Stimulated activated CD4-positive, alpha-beta T cell treated with anti-CD3 and anti-CD28 coated beads, Interleukin-2, amount 100 ng/mL, for 24 hours (primary cell): ENCODE results near the gene IFI27L1.

Experiments
- DNase-seq, 2 donors: peaks; one replicate each; pipeline ENCODE4 v3.0.0-alpha.2; 2020

The IFI27L1 gene, protein sequence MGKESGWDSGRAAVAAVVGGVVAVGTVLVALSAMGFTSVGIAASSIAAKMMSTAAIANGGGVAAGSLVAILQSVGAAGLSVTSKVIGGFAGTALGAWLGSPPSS

DNA sequence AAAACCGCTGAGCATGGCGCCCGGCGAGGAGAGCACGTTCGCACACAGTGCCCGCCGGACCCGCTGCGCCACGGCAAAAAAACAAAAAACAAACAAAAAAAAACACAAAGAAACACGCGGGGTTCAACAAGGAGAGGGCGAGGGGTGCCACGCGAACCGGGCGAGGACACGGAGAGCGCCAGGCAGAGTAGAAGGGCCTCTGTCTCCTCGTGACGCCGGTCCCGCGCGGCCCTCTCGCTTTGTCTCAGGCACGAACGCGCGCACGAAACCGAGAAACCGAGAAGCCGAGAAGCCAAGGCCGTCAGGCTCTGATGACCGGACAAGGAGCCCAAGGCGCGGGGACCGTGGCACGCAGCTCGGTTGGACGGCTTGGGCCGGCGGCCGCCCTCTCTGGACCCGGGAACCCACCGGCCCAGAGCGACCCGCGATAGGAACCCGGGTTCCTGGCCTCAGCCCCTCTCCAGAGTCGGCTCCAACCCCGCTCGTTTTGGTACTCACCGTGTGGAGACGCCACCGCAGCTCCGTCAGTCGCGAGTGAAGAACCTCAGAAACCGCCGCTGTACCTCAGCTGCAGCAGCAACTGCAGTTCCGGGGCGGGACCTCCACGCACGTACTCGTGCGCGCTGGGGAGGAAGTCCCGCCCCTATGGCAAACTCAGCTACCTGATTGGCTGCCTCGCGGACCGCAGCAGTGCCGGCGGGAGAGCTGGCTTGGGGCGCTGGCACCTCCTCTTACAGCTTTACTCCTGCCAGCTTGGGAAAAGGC is at the start of gene IFI27L1, which contains the start of gene DDX24:
IFI27L1 (plus strand) TSS at position 690 of the 765 bp plus-strand sequence. CDS start 15,628 bp downstream, outside the sequence.
DDX24 (minus strand) TSS at position 582 of the 765 bp plus-strand sequence. CDS start 1,460 bp downstream, outside the sequence.
- DNase-seq = peak; percentile 97 to 98

GRCh38 chr14:94031883-94032279 is 49.2 kb upstream of the IFI27L1 start:
- DNase-seq = no peak

GRCh38 chr14:94034886-94035285 is 46.2 kb upstream of the IFI27L1 start:
- DNase-seq = no peak

- DNase-seq = peak; percentile 83 to 85
Observed at GRCh38 chr14:94036313-94037167, 44.6 kb upstream of the IFI27L1 start.

GRCh38 chr14:94037954-94038353 is 43.2 kb upstream of the IFI27L1 start:
- DNase-seq = no peak

GRCh38 chr14:94038510-94038909 is 42.6 kb upstream of the IFI27L1 start:
- no peak for DNase-seq

DNA sequence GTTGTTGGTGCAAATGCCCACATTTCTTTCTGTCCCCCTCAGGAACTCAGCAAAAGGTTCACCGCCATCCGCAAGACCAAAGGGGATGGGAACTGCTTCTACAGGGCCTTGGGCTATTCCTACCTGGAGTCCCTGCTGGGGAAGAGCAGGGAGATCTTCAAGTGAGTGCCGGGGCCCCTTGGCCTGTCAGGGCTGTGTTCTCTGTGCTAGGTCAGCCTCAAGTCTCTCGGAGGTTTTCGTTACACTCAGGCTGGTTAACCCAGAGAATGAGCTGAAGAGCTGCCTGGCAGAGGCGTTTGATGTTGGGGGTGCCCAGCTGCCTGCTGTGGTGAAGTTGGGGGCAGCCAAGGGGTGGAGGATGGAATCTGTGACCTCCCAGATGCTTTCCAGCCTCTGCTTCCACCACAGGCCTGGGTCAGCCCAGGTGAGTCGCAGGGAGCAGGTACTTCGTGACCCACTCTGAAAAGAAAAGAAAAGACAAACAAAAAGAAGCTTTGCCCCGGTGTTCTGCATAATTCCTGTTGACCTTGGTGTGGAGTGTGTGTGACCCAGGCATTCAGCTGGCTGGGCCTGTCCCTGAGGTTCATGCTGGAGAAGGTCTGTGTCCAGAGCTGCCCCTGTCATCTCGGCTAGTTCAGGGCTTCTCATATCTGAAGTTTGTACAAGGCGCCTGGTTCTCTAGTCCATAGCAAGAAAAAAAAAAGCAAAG is 42.0 kb upstream of the IFI27L1 start:
- no peak for DNase-seq

- no peak for DNase-seq
Observed at GRCh38 chr14:94040247-94040646, 40.9 kb upstream of the IFI27L1 start.

DNA sequence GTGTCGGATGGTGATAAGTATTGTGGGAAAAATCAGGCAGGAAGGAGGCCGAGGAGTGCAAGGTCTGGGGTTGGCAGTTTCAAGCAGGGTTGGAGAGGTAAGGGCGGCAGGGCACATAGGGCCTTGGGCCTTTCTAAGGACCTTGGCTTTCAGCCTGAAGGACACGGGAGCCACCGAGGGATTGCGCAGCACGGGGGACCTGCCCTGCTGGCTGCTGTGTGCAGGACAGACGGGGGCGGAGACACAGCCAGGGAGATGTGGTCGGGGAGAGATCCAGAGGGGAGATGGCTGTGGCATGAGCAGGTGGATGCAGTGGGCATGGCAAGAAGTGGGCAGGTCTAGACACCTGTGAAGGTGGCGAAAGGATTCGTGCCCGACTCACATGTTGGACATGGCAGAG is 40.3 kb upstream of the IFI27L1 start:
- no peak for DNase-seq

DNA sequence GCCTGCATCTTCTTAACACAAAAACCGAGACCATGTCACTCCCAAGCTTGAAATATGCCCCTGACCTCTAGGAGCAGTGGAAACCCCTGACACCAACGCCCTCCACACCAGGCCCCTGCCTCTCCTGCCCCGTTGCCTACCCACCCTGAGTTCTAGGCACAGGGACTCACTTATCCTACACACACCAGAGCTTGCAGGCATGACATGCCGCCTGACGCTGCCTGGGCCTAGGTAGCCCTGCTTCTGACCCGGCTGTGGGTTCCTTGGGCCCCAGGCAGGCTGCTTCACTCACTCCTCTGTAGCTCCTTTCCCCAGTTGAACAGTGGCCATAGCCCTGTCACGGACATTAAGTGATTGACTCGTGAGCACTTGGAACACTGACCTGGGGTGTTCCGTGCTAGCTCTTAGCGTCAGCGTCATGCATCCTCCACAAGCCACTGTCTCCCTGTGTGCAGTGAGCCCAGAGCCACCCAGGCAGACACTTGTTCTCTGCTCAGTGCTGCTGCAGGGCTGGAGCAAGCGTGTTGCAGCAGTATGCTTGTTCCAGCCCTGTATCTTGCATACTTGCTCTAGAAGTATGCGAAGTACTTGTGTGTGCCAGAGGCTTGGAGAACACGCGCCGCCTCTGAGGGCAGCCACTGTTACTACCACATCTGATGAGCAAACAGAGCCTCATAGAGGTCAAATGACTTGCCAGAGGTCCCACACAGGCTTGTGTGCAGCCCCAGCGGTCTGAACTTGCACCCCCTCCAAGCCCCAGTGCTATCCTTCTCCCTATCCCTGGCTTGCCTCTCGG is 39.4 kb upstream of the IFI27L1 start:
- no peak for DNase-seq

DNA sequence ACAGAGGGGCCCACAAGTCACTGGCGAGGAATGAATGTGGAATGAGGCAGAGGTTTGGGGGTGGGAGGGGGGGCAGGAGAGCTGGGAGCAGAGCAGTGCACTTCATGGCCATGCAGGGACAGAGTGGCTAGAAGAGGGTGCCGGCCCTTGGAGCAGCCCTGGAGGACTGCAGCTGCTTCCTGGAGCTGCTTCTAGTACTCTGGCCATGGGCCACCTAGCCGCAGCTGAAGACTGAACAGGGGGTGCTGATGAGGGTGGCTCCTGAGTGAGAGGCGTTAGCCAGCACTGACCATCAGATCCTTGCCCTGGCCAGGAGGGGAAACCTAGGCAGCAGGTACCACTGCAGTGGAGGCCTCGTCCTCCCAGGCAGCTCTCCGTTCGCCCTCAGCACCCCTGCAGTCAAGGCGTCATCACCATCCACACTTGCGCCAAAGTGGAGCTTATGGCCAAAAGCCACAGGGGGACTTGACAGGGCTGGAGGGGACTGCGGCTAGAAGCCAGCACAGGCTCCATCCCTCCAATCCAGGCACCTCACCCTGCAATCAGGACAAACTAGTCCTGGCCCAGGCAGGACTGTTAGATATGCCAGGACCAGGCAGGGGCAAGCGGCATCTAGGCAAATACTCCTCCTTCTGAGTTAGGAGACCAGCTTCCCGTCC is 38.5 kb upstream of the IFI27L1 start:
- no peak for DNase-seq

DNA sequence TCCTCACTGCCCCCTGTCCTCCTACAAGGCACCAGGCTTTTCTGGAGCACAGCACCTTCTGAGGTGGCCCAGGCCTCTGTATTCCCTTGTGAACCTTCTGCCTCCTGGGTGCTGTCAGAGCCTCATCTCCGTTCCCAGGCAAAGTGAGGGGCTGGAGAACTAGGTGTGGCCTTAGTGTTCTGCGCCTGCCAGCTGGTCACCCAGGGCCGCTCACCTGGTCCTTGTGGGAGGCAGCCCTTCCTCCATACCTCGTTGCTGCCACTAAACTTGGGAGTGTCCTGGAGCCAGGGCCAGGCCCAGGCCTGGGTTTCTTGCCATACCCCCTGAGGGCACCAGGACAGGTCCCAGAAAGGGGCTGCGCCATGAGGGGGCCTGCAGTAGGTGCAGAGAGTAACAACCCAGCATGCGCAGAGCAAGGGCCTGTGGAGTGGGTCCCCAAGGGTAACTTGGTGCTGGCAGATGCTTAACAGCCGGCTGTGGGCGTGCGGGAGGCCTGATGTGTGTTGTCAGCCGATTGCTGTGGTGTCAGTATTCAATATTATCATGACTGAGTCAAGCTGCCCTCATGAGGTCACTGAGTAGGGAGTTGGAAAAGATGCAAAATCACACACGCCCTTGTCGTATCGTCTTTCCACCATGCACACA is 37.9 kb upstream of the IFI27L1 start:
- DNase-seq = no peak

DNA sequence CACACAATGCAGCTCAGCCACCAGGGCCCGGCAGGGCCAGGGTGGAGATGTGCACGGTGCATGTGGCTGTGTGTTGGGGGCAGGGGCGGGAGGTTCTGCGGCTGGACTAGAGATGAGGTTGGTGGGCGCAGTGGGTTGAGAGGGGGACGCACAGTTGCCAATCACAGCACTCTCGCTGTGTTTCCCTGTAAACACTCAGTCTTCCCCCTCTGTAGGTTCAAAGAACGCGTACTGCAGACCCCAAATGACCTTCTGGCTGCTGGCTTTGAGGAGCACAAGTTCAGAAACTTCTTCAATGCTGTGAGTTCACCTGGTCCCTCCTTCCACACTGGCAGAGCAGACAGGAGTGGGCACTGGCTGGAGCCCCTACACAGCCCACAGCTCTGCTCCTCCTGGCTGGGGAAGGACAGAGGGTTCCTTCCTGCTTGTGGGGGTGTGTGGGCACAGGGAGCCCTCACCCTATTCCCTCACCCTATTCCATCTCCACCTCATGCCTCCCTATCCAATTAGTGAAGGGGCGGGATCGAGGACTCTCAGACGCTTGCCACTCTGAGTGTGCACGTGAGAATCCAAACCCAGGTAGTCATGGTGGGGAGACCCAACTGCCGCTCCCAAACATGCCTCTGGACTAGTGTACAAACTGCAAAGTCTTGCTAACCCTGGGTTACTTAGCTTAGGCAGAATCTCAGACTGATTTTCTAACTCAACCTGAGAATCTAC is 37.2 kb upstream of the IFI27L1 start:
- DNase-seq = no peak

- no peak for DNase-seq
Observed at GRCh38 chr14:94044476-94045091, 36.5 kb upstream of the IFI27L1 start.

- DNase-seq = no peak
Observed at GRCh38 chr14:94045101-94045500, 36.0 kb upstream of the IFI27L1 start.

- DNase-seq = no peak
Observed at GRCh38 chr14:94045563-94046345, 35.4 kb upstream of the IFI27L1 start.

GRCh38 chr14:94046696-94047250 is 34.3 kb upstream of the IFI27L1 start:
- no peak for DNase-seq

DNA sequence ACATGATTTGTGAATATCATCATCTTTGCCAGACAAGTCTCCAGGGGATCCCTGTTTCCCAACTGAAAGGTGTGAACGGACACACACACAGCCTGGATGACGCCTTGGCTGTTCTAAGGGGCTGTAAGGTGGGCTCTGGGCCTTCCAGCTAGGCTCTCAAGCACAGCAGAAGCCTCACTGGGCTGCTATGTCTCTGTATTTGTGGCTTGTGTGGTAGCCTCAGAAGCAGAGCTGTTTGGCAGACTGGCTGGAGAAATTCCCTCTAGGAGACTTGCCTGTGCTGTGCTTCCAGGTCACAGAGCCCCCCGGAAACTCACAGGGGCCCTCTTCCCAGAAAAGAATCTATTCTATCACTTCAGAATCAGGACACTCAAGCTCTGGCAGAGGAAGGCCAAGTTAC is 33.5 kb upstream of the IFI27L1 start:
- no peak for DNase-seq
